AG09319 (cell line): ENCODE results near the gene ZNF362.

Source experiments
- DNase-seq: peaks from one replicate; pipeline ENCODE4 v3.0.0-alpha.2; 2010; ENCODE audit warnings: low read depth; ENCODE audit errors: extremely low read depth
- CTCF ChIP-seq: IDR thresholded peaks from 2 replicates; pipeline ENCODE4 v1.5.1; 2011; ENCODE audit warnings: low read depth, mild to moderate bottlenecking, inconsistent platforms, low read length, moderate library complexity

Gene ZNF362

DNA sequence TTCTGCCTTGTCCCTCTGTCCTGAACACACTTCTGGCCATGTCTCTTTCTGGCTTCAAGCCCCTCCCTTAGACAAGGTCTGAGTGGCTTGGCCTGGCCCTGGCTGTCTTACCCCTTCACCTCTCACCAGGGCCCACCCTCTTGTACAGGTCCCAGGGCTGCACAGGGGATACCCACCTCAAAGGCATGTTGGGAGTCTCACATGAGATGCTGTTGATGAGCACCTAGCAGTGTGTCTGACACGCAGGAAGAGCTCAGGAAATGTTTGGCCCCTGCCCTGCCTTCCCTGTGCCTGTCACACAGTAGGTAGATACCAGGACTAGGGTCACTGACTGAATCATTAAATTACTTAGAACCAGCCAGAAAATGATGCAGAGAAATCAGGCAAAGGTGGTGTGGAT, 16.6 kb downstream of the ZNF362 start:
- no peak for DNase-seq
- TF ChIP-seq CTCF = no peak

DNA sequence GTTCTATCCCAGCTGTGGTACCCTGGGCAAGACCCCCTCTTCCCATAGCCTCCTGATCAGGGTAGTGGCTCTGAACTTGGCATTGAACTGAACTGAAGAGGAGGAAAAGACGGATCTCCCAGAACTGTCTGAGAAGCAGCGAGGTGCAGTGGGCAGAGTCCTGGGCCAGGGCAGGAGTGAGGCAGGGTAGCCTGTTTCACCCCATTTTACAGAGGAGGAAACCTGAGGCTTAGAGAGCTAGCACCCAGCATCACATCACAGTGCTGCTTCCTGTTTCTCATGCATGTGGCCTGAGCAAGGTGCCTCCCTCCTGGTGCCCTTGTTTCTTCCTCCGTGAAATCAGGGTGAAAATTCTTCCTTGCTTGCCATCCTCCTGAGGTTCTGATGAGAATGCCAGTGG, 17.1 kb downstream of the ZNF362 start:
- TF ChIP-seq CTCF = no peak
- DNase-seq = no peak

GRCh38 chr1:33273961-33274371, 17.7 kb downstream of the ZNF362 start:
- DNase-seq = no peak
- TF ChIP-seq CTCF = no peak

DNA sequence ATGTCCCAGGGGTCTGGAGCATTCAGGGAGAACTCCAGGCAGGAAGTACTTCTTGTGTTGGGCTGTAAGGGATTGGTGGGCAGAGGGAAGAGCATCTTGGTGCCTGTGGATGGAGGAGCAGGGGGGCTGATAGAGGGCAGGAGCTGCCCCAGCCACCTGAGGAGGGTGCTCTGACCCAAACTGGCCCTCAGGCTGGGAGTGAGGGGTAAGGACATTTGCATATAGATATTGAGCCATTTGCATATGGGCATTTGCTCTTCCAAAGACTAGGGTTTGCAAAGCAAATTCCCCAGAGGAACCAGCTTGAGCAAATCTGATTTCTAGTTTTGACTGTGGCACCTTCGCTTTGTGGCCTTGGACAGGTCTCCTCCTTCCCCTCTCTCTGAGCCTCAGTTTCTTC, 18.2 kb downstream of the ZNF362 start:
- DNase-seq = no peak
- TF ChIP-seq CTCF = no peak

GRCh38 chr1:33275195-33275594, 18.9 kb downstream of the ZNF362 start:
- DNase-seq = no peak
- TF ChIP-seq CTCF = no peak

GRCh38 chr1:33275706-33276572, 19.6 kb downstream of the ZNF362 start:
- no peak for TF ChIP-seq CTCF

GRCh38 chr1:33276573-33277298, 20.4 kb downstream of the ZNF362 start:
- TF ChIP-seq CTCF = no peak
- no peak for DNase-seq

More at GRCh38 chr1:33275706-33276572, 19.6 kb downstream of the ZNF362 start:
- no peak for DNase-seq
